Left lung (tissue), 10 donors: ENCODE data around the gene AP1G2. TPM values are rescaled to one million over a fixed set of nuclear protein-coding genes. Genes with fewer than 3 reads are reported as not detected.

ENCODE experiments used
- ATAC-seq: fragments of 200-7000 bp; cut with Tn5 transposase; one replicate; pipeline ENCODE4 v1.9.1; 2020; ENCODE audit warnings: moderate library complexity
- DNase-seq, 4 donors: peaks; one replicate each; pipeline ENCODE4 v3.0.0-alpha.2; 2013 to 2020
- H3K27ac ChIP-seq, 2 donors: fragments of 200-600 bp; sonication (generic) in 1 of 2; one replicate each; pipeline versions ENCODE4 v1.5.0 to v1.8.0; 2020 to 2021
- H3K27me3 ChIP-seq, 2 donors: fragments of 200-600 bp; sonication (generic) in 1 of 2; one replicate each; pipeline versions ENCODE4 v1.5.0 to v1.8.0; 2020 to 2021
- H3K36me3 ChIP-seq, 2 donors: fragments of 200-600 bp; sonication (generic) in 1 of 2; one replicate each; pipeline versions ENCODE4 v1.5.0 to v1.8.0; 2020 to 2021
- H3K4me1 ChIP-seq, 2 donors: fragments of 200-600 bp; one replicate each; pipeline ENCODE4 v1.8.0; 2021
- H3K4me3 ChIP-seq, 2 donors: fragments of 200-600 bp; sonication (generic) in 1 of 2; one replicate each; pipeline versions ENCODE4 v1.5.0 to v1.8.0; 2020 to 2021; ENCODE audit warnings: mild to moderate bottlenecking in 1 of 2
- H3K9me3 ChIP-seq, 2 donors: fragments of 200-600 bp; sonication (generic) in 1 of 2; one replicate each; pipeline versions ENCODE4 v1.5.0 to v1.8.0; 2020 to 2021
- intact Hi-C, 2 donors: fragments of 100-400 bp; cut with DNase I; formaldehyde crosslinking; loops; one replicate each; pipeline versions ENCODE4 v1.11.2 to v1.14.2; 2022
- polyA plus RNA-seq, 6 donors: library from polyadenylated mRNA; unstranded; fragments of 120-200 nt; gene quantifications; one replicate each; pipeline ENCODE4 v1.2.1, GENCODE V29; 2013; ENCODE audit not compliant: insufficient read length in 6 of 6
- total RNA-seq, 2 donors: library from RNA; stranded (reverse); fragmentation: NEBNext Ultra II Directional; extraction: Animal tissue kit (Norgen Biotek cat#: 25700); gene quantifications; one replicate each; pipeline ENCODE4 v1.2.1, GENCODE V29; 2021
- TF ChIP-seq, protein P1 (sequence below), 2 donors: fragments of 200-600 bp; sonication (generic) in 1 of 2; IDR thresholded peaks; one replicate each; pipeline versions ENCODE4 v1.5.0 to v1.8.0; 2021; ENCODE audit warnings: antibody characterized with exemption in 2 of 2
- donor health status: DM: no; HTN: yes; CAD: no.
- donor health status: DM: no; HTN: no; CAD: no.

The AP1G2 gene
- total and polyA plus RNA-seq, 8 donors: 60.6 to 121 (median 93.3) TPM

DNA sequence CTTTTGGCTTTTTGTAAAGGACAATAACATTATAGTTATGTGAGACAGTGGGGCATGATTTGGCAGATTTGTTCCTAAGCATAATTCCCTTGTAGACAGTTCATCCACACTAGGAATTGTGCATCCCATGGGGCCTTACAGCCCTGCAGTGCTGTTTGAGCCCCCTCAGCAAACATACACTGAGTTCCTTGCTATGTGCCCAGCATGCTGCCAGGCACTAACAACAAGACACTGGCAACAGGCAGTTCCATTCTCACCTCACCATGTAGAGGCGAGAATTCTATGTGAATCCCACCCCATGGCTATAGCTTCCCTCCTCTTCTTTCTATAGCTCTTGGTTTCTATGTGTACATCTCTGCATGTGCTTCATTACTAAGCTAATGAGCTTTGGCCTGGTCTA, 9.6 kb downstream of the AP1G2 start:
- Histone ChIP-seq H3K27me3 (no peaks in the 10 kb centered on the region), H3K27ac (no peak overlapping the region), H3K36me3 (peaks cover 0 to 43% of the 10 kb centered on the region in 2 donors), H3K9me3 (no peaks in the 10 kb centered on the region), H3K4me1 (peaks cover 18 to 34% of the 10 kb centered on the region in 2 donors), H3K4me3 (no peak overlapping the region)
- intact Hi-C loops: no loop called here
- no peak for ATAC-seq
- TF ChIP-seq, protein P1, sequence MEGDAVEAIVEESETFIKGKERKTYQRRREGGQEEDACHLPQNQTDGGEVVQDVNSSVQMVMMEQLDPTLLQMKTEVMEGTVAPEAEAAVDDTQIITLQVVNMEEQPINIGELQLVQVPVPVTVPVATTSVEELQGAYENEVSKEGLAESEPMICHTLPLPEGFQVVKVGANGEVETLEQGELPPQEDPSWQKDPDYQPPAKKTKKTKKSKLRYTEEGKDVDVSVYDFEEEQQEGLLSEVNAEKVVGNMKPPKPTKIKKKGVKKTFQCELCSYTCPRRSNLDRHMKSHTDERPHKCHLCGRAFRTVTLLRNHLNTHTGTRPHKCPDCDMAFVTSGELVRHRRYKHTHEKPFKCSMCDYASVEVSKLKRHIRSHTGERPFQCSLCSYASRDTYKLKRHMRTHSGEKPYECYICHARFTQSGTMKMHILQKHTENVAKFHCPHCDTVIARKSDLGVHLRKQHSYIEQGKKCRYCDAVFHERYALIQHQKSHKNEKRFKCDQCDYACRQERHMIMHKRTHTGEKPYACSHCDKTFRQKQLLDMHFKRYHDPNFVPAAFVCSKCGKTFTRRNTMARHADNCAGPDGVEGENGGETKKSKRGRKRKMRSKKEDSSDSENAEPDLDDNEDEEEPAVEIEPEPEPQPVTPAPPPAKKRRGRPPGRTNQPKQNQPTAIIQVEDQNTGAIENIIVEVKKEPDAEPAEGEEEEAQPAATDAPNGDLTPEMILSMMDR (IDR thresholded peaks at IDR 0.05): no peak
- DNase-seq: no peak

DNA sequence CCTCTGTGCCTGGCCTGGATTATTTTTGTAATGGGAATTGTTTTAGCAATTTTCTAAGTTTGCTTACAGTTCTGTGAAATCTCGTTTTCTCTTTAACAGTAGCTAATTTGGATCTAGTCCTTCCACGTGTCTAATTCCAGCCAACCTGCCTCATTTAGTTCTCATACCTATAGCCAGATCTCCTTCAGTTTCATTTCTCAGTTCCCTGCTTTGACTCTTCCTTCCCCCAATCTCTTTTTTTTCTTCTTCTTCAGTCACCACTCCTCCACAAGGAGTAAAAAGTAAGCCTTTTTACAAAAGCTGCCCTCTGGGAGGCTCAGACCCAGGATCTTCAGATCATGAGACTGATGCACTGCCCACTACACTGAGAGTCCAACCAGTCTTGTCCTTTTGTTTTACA, 10.1 kb downstream of the AP1G2 start:
- H3K27me3 ChIP-seq: no peaks in the 10 kb centered on the region
- H3K4me3 ChIP-seq: peak overlapping the region in 1 of 2 donors; percentile 85
- TF ChIP-seq, protein P1 (IDR thresholded peaks at IDR 0.05): no peak
- H3K9me3 ChIP-seq: no peaks in the 10 kb centered on the region
- intact Hi-C loops: no loop called here
- DNase-seq (no peak), ATAC-seq (no peak)
- no peak overlapping the region for H3K27ac ChIP-seq
- H3K4me1 ChIP-seq: peaks cover 18 to 32% of the 10 kb centered on the region in 2 donors
- peaks cover 0 to 40% of the 10 kb centered on the region in 2 donors for H3K36me3 ChIP-seq

DNA sequence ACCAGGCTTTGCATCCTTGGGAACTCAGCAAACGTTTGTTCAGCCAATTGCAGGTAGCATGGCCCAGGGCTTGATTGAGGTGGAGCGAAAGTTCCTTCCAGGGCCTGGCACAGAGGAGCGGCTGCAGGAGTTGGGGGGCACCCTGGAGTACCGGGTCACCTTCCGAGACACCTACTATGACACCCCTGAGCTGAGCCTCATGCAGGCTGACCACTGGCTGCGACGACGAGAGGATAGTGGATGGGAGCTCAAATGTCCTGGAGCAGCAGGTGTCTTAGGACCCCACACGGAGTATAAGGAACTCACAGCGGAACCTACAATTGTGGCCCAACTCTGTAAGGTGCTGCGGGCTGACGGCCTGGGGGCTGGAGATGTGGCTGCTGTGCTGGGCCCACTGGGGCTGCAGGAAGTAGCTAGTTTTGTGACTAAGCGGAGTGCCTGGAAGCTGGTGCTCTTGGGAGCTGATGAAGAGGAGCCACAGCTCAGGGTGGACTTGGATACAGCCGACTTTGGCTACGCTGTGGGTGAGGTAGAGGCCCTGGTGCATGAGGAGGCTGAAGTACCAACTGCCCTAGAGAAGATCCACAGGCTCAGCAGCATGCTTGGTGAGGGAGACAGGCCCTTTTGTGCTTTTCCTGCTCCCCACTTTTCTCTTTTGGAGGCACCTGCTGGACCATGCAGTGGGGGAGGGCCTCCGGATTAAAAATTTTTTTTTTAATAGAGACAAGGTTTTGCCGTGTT, 10.7 kb downstream of the AP1G2 start:
- Histone ChIP-seq H3K36me3 (peaks cover 0 to 34% of the 10 kb centered on the region in 2 donors), H3K4me1 (peaks cover 18 to 29% of the 10 kb centered on the region in 2 donors), H3K9me3 (no peaks in the 10 kb centered on the region), H3K27ac (peak overlapping the region; percentile 90 to 94), H3K4me3 (peak overlapping the region; percentile 84 to 85), H3K27me3 (no peaks in the 10 kb centered on the region)
- TF ChIP-seq, protein P1 (IDR thresholded peaks at IDR 0.05): no peak
- ATAC-seq (no peak), DNase-seq (no peak)
- intact Hi-C loops: no loop called here

DNA sequence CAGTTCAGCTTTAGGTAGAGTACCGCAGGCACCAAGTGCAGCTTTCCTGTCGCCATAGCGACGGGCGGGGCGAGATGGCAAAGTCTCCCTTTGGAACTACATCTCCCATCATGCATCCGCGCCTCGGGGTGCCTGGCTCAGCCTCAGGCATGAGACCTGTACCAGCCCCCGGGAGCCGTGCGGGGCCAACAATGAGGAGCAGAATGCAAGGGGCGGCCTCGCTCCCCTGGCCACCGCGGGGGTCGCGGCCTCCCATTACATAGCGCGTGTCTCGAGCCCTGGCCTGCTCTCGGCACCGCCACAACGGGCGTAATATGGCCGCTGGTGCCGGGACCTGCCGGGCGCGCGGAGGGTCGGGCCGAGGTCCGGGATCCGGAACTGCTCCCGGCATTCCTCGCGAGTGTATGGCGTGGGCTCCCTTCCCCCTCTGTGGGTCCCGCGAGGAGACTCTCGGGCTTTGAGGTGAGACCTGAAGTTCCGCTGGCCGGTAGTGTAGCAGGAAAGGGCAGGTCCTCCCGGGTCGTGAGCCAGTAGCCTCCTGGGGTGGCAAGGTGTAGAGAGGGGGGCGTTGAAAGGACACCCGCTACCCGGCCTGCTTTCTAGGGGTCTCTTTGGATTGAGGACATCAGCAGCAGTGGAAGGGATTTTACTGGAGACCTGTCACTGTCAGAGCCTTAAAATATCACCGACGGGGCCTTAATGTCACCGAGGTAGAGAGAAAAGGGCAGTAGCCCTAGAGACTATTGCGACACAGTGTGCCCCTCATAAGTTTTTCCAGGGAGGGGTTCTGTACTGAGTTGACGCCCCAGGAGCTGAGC, 11.5 kb downstream of the AP1G2 start, which contains the start of gene THTPA:
Gene THTPA (plus strand): TSS at position 390 of the 818 bp plus-strand sequence. CDS start 487 bp downstream, outside the sequence.
- intact Hi-C loops: no loop called here

More for the DNA sequence above, 11.5 kb downstream of the AP1G2 start, which contains the start of gene THTPA:
- H3K27me3 ChIP-seq: no peaks in the 10 kb centered on the region
- peaks cover 0 to 26% of the 10 kb centered on the region in 2 donors for H3K36me3 ChIP-seq
- DNase-seq: peak; percentile 88 to 98 (median 94)
- H3K27ac ChIP-seq: peak within 1 kb of the TSS; percentile 90 to 94
- H3K9me3 ChIP-seq: no peaks in the 10 kb centered on the region
- H3K4me1 ChIP-seq: peaks cover 18 to 28% of the 10 kb centered on the region in 2 donors
- peak within 1 kb of the TSS; percentile 84 to 85 for H3K4me3 ChIP-seq
- peak; percentile 93 for ATAC-seq
- TF ChIP-seq, protein P1 (IDR thresholded peaks at IDR 0.05): no peak
